K562 treated with DMSO at 1 percent for 48 hours (cell line): Measurements from ENCODE around the gene RIMS1. TPM values are rescaled to one million over a fixed set of nuclear protein-coding genes. Genes with fewer than 3 reads are reported as not detected.

Experiments
- total RNA-seq: library from RNA; unstranded; fragments of 300-600 nt; gene quantifications from 2 replicates; pipeline ENCODE4 v1.2.3, GENCODE V29; 2022; ENCODE audit warnings: low replicate concordance; ENCODE audit errors: extremely low read depth

The RIMS1 gene
- total RNA-seq, result not detected in 2 replicates

GRCh38 chr6:71886184-71887005, at the start of gene RIMS1:
RIMS1 (plus strand) TSS chr6:71886550; CDS start chr6:71887024, 474 bp downstream.

